ENCODE measurements around the gene MAB21L3. TPM values are rescaled to one million over a fixed set of nuclear protein-coding genes. Genes with fewer than 3 reads are reported as not detected.

Gene MAB21L3
- total RNA-seq, 1 donor from 2014 or later, result 0.18 TPM

GRCh38 chr1:116113615-116114014 is 2.4 kb downstream of the MAB21L3 start:
- Mint-ChIP-seq H3K4me1 (ENCODE audit: unreplicated experiment) (no peaks in the 10 kb centered on the region), H3K9me3 (ENCODE audit: unreplicated experiment) (no peaks in the 10 kb centered on the region), H3K36me3 (ENCODE audit: low read depth, unreplicated experiment) (no peaks in the 10 kb centered on the region), H3K27me3 (ENCODE audit: unreplicated experiment) (peaks cover 1% of the 10 kb centered on the region), H3K4me3 (ENCODE audit: unreplicated experiment) (no peak overlapping the region), H3K27ac (ENCODE audit: unreplicated experiment) (no peak overlapping the region)
- TF ChIP-seq CTCF (IDR thresholded peaks at IDR 0.05; ENCODE audit: unreplicated experiment), result no peak
- no peak for DNase-seq (ENCODE audit: low spot score)

DNA sequence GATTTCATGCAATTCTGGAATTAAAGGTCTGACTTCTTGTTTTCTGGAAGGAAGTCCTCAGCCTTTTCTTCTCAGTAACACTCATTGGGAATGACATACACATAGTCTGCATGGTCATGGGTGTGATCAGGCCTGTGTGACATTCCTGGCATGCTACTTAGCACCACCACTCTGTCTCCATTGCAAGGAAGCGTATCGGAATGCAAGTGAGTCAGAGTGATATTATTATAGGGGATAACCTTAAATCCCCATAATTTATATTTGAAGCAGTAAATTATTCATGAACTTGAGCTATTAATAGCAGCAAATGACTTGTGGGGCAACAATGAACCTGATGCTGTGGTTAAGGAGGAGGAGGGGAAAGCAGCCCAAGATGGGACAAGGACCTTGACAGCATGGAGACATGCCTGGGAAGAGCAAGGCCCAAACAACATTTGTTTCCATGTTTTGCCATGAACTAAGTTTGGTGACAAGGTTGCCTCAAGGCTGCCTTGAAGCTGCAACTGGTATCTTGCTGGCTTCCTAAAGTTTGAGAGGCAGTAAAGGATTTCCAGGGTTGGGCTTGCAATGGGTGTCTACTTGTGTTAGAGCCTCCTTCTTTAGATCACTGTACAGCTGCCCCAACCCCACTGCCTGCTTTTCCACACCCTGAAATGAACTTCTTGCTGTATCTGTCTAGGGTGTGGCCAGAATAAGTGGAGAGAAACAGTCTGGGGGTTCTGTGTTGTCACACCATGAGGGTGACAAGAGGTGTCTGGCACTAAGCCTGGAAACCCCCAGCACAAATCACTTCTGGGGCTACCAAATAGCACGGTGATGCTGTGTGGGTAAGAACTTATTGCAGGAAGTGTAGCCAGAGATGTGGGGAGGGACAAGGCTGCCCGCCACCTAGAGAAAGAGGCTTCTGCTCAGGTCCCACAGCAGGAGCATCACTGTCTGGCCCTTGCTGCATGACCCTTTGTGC is 4.6 kb downstream of the MAB21L3 start:
- no peak for TF ChIP-seq CTCF (IDR thresholded peaks at IDR 0.05; ENCODE audit: unreplicated experiment)
- Mint-ChIP-seq H3K9me3 (ENCODE audit: unreplicated experiment) (no peaks in the 10 kb centered on the region), H3K27ac (ENCODE audit: unreplicated experiment) (no peak overlapping the region), H3K4me3 (ENCODE audit: unreplicated experiment) (no peak overlapping the region), H3K36me3 (ENCODE audit: low read depth, unreplicated experiment) (no peaks in the 10 kb centered on the region), H3K27me3 (ENCODE audit: unreplicated experiment) (peaks cover 1% of the 10 kb centered on the region), H3K4me1 (ENCODE audit: unreplicated experiment) (no peaks in the 10 kb centered on the region)
- DNase-seq (ENCODE audit: low spot score), result no peak

DNA sequence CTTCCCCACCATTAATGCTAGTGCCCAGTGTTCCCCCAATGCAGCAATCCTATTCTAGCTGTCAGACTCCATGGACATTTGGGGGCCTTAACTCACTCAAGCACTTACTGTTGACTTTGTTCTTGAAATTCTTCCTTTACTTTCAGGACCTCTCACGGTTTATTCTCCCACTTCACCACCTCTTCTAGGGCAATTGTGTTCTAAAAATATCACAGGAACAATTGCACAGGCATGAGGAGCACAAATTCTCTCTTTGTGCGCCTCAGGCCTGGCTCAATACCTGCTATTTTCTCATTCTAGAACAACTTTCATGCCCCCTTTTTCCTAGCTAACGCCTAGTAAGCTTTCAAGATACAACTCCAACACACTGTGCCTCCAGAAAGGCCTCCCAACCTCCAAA is 7.3 kb downstream of the MAB21L3 start:
- Mint-ChIP-seq H3K4me1 (ENCODE audit: unreplicated experiment) (no peaks in the 10 kb centered on the region), H3K27ac (ENCODE audit: unreplicated experiment) (no peak overlapping the region), H3K36me3 (ENCODE audit: low read depth, unreplicated experiment) (no peaks in the 10 kb centered on the region), H3K9me3 (ENCODE audit: unreplicated experiment) (no peaks in the 10 kb centered on the region), H3K27me3 (ENCODE audit: unreplicated experiment) (peaks cover 1% of the 10 kb centered on the region), H3K4me3 (ENCODE audit: unreplicated experiment) (no peak overlapping the region)
- no peak for DNase-seq (ENCODE audit: low spot score)
- no peak for TF ChIP-seq CTCF (IDR thresholded peaks at IDR 0.05; ENCODE audit: unreplicated experiment)

GRCh38 chr1:116119876-116120275 is 8.7 kb downstream of the MAB21L3 start:
- Mint-ChIP-seq H3K9me3 (ENCODE audit: unreplicated experiment) (no peaks in the 10 kb centered on the region), H3K4me3 (ENCODE audit: unreplicated experiment) (no peak overlapping the region), H3K4me1 (ENCODE audit: unreplicated experiment) (no peaks in the 10 kb centered on the region), H3K27ac (ENCODE audit: unreplicated experiment) (no peak overlapping the region), H3K36me3 (ENCODE audit: low read depth, unreplicated experiment) (no peaks in the 10 kb centered on the region), H3K27me3 (ENCODE audit: unreplicated experiment) (no peaks in the 10 kb centered on the region)
- no peak for DNase-seq (ENCODE audit: low spot score)
- no peak for TF ChIP-seq CTCF (IDR thresholded peaks at IDR 0.05; ENCODE audit: unreplicated experiment)

Data from endothelial cell (in vitro differentiated cells).